ENCODE data around the gene TSPAN13.
A peak's percentile ranks its signal among the peaks of the same experiment; 100 is the strongest.

The TSPAN13 gene

DNA sequence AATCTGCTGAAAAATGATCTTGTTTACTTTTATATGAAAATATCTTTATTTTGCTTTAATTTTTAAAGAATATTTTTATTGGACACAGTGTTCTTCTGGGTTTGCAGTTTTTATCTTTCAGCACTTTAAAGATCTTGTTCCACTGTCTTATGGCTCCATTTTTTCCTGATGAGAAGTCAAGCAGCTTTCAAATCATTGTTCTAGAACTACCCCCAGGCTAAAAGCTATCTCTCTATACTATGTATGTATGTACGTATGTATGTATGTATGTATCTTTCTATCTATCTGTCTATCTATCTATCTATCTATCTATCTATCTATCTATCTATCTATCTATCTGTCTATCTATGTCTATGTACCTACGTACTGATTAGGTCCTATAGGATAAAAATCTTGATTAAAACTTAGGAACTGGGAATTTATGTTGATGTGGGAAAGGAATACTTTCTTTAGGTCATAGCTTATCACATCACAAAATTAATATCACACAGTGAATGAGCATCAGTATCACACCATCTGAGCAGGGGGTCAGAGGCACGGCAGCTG is 35.4 kb upstream of the TSPAN13 start:
- ChIA-PET POLR2A (interaction anchor here (0.8 kb wide), 1 partner anchor 12 kb away, joined by 9 read pairs; no protein-coding TSS in a partner anchor), CTCF (interaction anchor here (1.2 to 2.1 kb wide), 2 partner anchors 11 to 13 kb away, joined by 3 to 6 read pairs; no protein-coding TSS in a partner anchor)
- WGBS (ENCODE audit: insufficient coverage), result 100% methylated on average over 1 of the region's 3 CpGs
- DNase-seq, result no peak
- Histone ChIP-seq H3K27ac (ENCODE audit: insufficient read depth in 1 of 2, low read depth in 1 of 2, low read length in 2 of 2, poor library complexity in 1 of 2, severe bottlenecking in 2 of 2) (no peak overlapping the region), H3K36me3 (ENCODE audit: control insufficient read depth in 4 of 4, insufficient read depth in 4 of 4, low read length in 3 of 4) (no peaks in the 10 kb centered on the region), H3K27me3 (replicated peaks in 2 of 5; ENCODE audit: control insufficient read depth in 4 of 5, insufficient read depth in 5 of 5, low read length in 4 of 5) (no peaks in the 10 kb centered on the region), H3K9me3 (ENCODE audit: control extremely low read depth in 1 of 5, control insufficient read depth in 4 of 5, insufficient read depth in 2 of 5, low read depth in 1 of 5, low read length in 4 of 5) (no peaks in the 10 kb centered on the region), H3K4me1 (ENCODE audit: control extremely low read depth in 1 of 4, control insufficient read depth in 4 of 4, insufficient read depth in 4 of 4, low read length in 3 of 4) (no peaks in the 10 kb centered on the region), H3K4me3 (ENCODE audit: control insufficient read depth in 1 of 7, extremely low read depth in 1 of 7, insufficient read depth in 4 of 7, low read depth in 2 of 7, low read length in 6 of 7) (no peak overlapping the region)

- POLR2A ChIA-PET, result interaction anchor here (0.7 kb wide), 1 partner anchor 490 kb away, joined by 3 read pairs; no protein-coding TSS in a partner anchor
- Histone ChIP-seq H3K4me3 (ENCODE audit: control insufficient read depth in 1 of 7, extremely low read depth in 1 of 7, insufficient read depth in 4 of 7, low read depth in 2 of 7, low read length in 6 of 7) (no peak overlapping the region), H3K36me3 (ENCODE audit: control insufficient read depth in 4 of 4, insufficient read depth in 4 of 4, low read length in 3 of 4) (no peaks in the 10 kb centered on the region), H3K27ac (ENCODE audit: insufficient read depth in 1 of 2, low read depth in 1 of 2, low read length in 2 of 2, poor library complexity in 1 of 2, severe bottlenecking in 2 of 2) (no peak overlapping the region), H3K27me3 (replicated peaks in 2 of 5; ENCODE audit: control insufficient read depth in 4 of 5, insufficient read depth in 5 of 5, low read length in 4 of 5) (no peaks in the 10 kb centered on the region), H3K4me1 (ENCODE audit: control extremely low read depth in 1 of 4, control insufficient read depth in 4 of 4, insufficient read depth in 4 of 4, low read length in 3 of 4) (no peaks in the 10 kb centered on the region), H3K9me3 (ENCODE audit: control extremely low read depth in 1 of 5, control insufficient read depth in 4 of 5, insufficient read depth in 2 of 5, low read depth in 1 of 5, low read length in 4 of 5) (no peaks in the 10 kb centered on the region)
- CTCF ChIA-PET, result interaction anchor here (2.1 kb wide), 1 partner anchor 9 kb away, joined by 6 read pairs; no protein-coding TSS in a partner anchor
- DNase-seq, result peak in 1 of 3 donors; percentile 35
- no CpG with 5 or more reads among the region's 1 CpG for WGBS (ENCODE audit: insufficient coverage)
Measured at GRCh38 chr7:16719699-16720098, 33.9 kb upstream of the TSPAN13 start.

GRCh38 chr7:16721541-16721940 is 32.0 kb upstream of the TSPAN13 start:
- no peak for DNase-seq
- H3K27me3 ChIP-seq (replicated peaks in 2 of 5; ENCODE audit: control insufficient read depth in 4 of 5, insufficient read depth in 5 of 5, low read length in 4 of 5), result no peaks in the 10 kb centered on the region
- ChIA-PET CTCF (no interaction called here), POLR2A (no interaction called here)
- no peak overlapping the region for H3K27ac ChIP-seq (ENCODE audit: insufficient read depth in 1 of 2, low read depth in 1 of 2, low read length in 2 of 2, poor library complexity in 1 of 2, severe bottlenecking in 2 of 2)
- H3K4me3 ChIP-seq (ENCODE audit: control insufficient read depth in 1 of 7, extremely low read depth in 1 of 7, insufficient read depth in 4 of 7, low read depth in 2 of 7, low read length in 6 of 7), result no peak overlapping the region
- no CpG with 5 or more reads among the region's 4 CpGs for WGBS (ENCODE audit: insufficient coverage)
- no peaks in the 10 kb centered on the region for H3K9me3 ChIP-seq (ENCODE audit: control extremely low read depth in 1 of 5, control insufficient read depth in 4 of 5, insufficient read depth in 2 of 5, low read depth in 1 of 5, low read length in 4 of 5)
- no peaks in the 10 kb centered on the region for H3K4me1 ChIP-seq (ENCODE audit: control extremely low read depth in 1 of 4, control insufficient read depth in 4 of 4, insufficient read depth in 4 of 4, low read length in 3 of 4)
- no peaks in the 10 kb centered on the region for H3K36me3 ChIP-seq (ENCODE audit: control insufficient read depth in 4 of 4, insufficient read depth in 4 of 4, low read length in 3 of 4)

GRCh38 chr7:16724344-16724743 is 29.2 kb upstream of the TSPAN13 start:
- Histone ChIP-seq H3K36me3 (ENCODE audit: control insufficient read depth in 4 of 4, insufficient read depth in 4 of 4, low read length in 3 of 4) (peaks cover 0 to 2% (median 0%) of the 10 kb centered on the region in 4 experiments), H3K27me3 (replicated peaks in 2 of 5; ENCODE audit: control insufficient read depth in 4 of 5, insufficient read depth in 5 of 5, low read length in 4 of 5) (no peaks in the 10 kb centered on the region), H3K4me1 (ENCODE audit: control extremely low read depth in 1 of 4, control insufficient read depth in 4 of 4, insufficient read depth in 4 of 4, low read length in 3 of 4) (no peaks in the 10 kb centered on the region), H3K27ac (ENCODE audit: insufficient read depth in 1 of 2, low read depth in 1 of 2, low read length in 2 of 2, poor library complexity in 1 of 2, severe bottlenecking in 2 of 2) (no peak overlapping the region), H3K4me3 (ENCODE audit: control insufficient read depth in 1 of 7, extremely low read depth in 1 of 7, insufficient read depth in 4 of 7, low read depth in 2 of 7, low read length in 6 of 7) (no peak overlapping the region), H3K9me3 (ENCODE audit: control extremely low read depth in 1 of 5, control insufficient read depth in 4 of 5, insufficient read depth in 2 of 5, low read depth in 1 of 5, low read length in 4 of 5) (no peaks in the 10 kb centered on the region)
- CTCF ChIA-PET, result no interaction called here
- WGBS (ENCODE audit: insufficient coverage), result no CpG with 5 or more reads among the region's 1 CpG
- no peak for DNase-seq
- POLR2A ChIA-PET, result no interaction called here

DNA sequence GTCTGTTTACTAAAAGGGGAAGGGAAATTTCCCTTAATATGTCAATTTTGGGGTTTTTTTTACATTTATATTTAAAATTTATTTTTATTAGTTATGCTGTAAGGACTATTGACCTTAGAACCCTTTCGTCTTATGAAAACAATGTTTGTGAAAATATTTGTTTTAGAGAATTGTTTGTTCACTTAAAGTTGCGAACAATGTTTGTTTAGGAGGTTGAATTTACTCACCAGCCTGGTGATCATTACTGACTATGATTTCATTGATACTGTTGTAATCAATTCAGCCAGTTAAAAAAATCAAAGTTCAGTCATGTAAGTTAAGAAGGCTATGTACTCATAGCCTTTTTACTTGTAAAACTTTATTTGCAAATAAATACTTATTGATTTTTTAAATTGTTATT is 27.4 kb upstream of the TSPAN13 start:
- H3K36me3 ChIP-seq (ENCODE audit: control insufficient read depth in 4 of 4, insufficient read depth in 4 of 4, low read length in 3 of 4), result peaks cover 0 to 2% (median 0%) of the 10 kb centered on the region in 4 experiments
- no peak overlapping the region for H3K27ac ChIP-seq (ENCODE audit: insufficient read depth in 1 of 2, low read depth in 1 of 2, low read length in 2 of 2, poor library complexity in 1 of 2, severe bottlenecking in 2 of 2)
- no peaks in the 10 kb centered on the region for H3K9me3 ChIP-seq (ENCODE audit: control extremely low read depth in 1 of 5, control insufficient read depth in 4 of 5, insufficient read depth in 2 of 5, low read depth in 1 of 5, low read length in 4 of 5)
- POLR2A ChIA-PET, result no interaction called here
- no peaks in the 10 kb centered on the region for H3K27me3 ChIP-seq (replicated peaks in 2 of 5; ENCODE audit: control insufficient read depth in 4 of 5, insufficient read depth in 5 of 5, low read length in 4 of 5)
- WGBS (ENCODE audit: insufficient coverage), result no CpG with 5 or more reads among the region's 2 CpGs
- DNase-seq, result no peak
- H3K4me1 ChIP-seq (ENCODE audit: control extremely low read depth in 1 of 4, control insufficient read depth in 4 of 4, insufficient read depth in 4 of 4, low read length in 3 of 4), result no peaks in the 10 kb centered on the region
- no peak overlapping the region for H3K4me3 ChIP-seq (ENCODE audit: control insufficient read depth in 1 of 7, extremely low read depth in 1 of 7, insufficient read depth in 4 of 7, low read depth in 2 of 7, low read length in 6 of 7)
- CTCF ChIA-PET, result no interaction called here

- no peaks in the 10 kb centered on the region for H3K27me3 ChIP-seq (replicated peaks in 2 of 5; ENCODE audit: control insufficient read depth in 4 of 5, insufficient read depth in 5 of 5, low read length in 4 of 5)
- no peak for DNase-seq
- no peak overlapping the region for H3K4me3 ChIP-seq (ENCODE audit: control insufficient read depth in 1 of 7, extremely low read depth in 1 of 7, insufficient read depth in 4 of 7, low read depth in 2 of 7, low read length in 6 of 7)
- WGBS (ENCODE audit: insufficient coverage), result 96% methylated on average over 4 of the region's 4 CpGs
- no peaks in the 10 kb centered on the region for H3K9me3 ChIP-seq (ENCODE audit: control extremely low read depth in 1 of 5, control insufficient read depth in 4 of 5, insufficient read depth in 2 of 5, low read depth in 1 of 5, low read length in 4 of 5)
- ChIA-PET POLR2A (no interaction called here), CTCF (interaction anchor here (1.6 kb wide), 1 partner anchor 73 kb away, joined by 4 read pairs; no protein-coding TSS in a partner anchor)
- H3K4me1 ChIP-seq (ENCODE audit: control extremely low read depth in 1 of 4, control insufficient read depth in 4 of 4, insufficient read depth in 4 of 4, low read length in 3 of 4), result no peaks in the 10 kb centered on the region
- no peak overlapping the region for H3K27ac ChIP-seq (ENCODE audit: insufficient read depth in 1 of 2, low read depth in 1 of 2, low read length in 2 of 2, poor library complexity in 1 of 2, severe bottlenecking in 2 of 2)
- H3K36me3 ChIP-seq (ENCODE audit: control insufficient read depth in 4 of 4, insufficient read depth in 4 of 4, low read length in 3 of 4), result peaks cover 0 to 2% (median 0%) of the 10 kb centered on the region in 4 experiments
Measured at GRCh38 chr7:16727736-16728135, 25.8 kb upstream of the TSPAN13 start.

GRCh38 chr7:16728811-16729210 is 24.7 kb upstream of the TSPAN13 start:
- Histone ChIP-seq H3K4me3 (ENCODE audit: control insufficient read depth in 1 of 7, extremely low read depth in 1 of 7, insufficient read depth in 4 of 7, low read depth in 2 of 7, low read length in 6 of 7) (no peak overlapping the region), H3K27ac (ENCODE audit: insufficient read depth in 1 of 2, low read depth in 1 of 2, low read length in 2 of 2, poor library complexity in 1 of 2, severe bottlenecking in 2 of 2) (no peak overlapping the region), H3K9me3 (ENCODE audit: control extremely low read depth in 1 of 5, control insufficient read depth in 4 of 5, insufficient read depth in 2 of 5, low read depth in 1 of 5, low read length in 4 of 5) (no peaks in the 10 kb centered on the region), H3K4me1 (ENCODE audit: control extremely low read depth in 1 of 4, control insufficient read depth in 4 of 4, insufficient read depth in 4 of 4, low read length in 3 of 4) (no peaks in the 10 kb centered on the region), H3K36me3 (ENCODE audit: control insufficient read depth in 4 of 4, insufficient read depth in 4 of 4, low read length in 3 of 4) (peaks cover 0 to 2% (median 0%) of the 10 kb centered on the region in 4 experiments), H3K27me3 (replicated peaks in 2 of 5; ENCODE audit: control insufficient read depth in 4 of 5, insufficient read depth in 5 of 5, low read length in 4 of 5) (no peaks in the 10 kb centered on the region)
- DNase-seq, result no peak
- POLR2A ChIA-PET, result interaction anchor here (0.6 kb wide), 1 partner anchor 19 kb away, joined by 3 read pairs; no protein-coding TSS in a partner anchor
- CTCF ChIA-PET, result interaction anchor here (0.9 to 2.1 kb wide), 5 partner anchors 10 to 72 kb away, joined by 3 to 6 read pairs (median 4); no protein-coding TSS in a partner anchor
- 100% methylated on average over 6 of the region's 10 CpGs for WGBS (ENCODE audit: insufficient coverage)
